ENCODE data around the gene GFY.

Gene GFY

GRCh38 chr19:49425178-49425577 is at the start of gene GFY:
GFY (plus strand) TSS chr19:49425388; CDS start chr19:49426431, 1,043 bp downstream.
- DNase-seq (ENCODE audit: low spot score) = no peak

- no peak for DNase-seq (ENCODE audit: low spot score)
These were observed 46.7 kb upstream of the GFY start for GRCh38 chr19:49378512-49378911.

GRCh38 chr19:49380391-49380790 is 44.8 kb upstream of the GFY start:
- no peak for DNase-seq (ENCODE audit: low spot score)

- DNase-seq (ENCODE audit: low spot score) = no peak
These were observed 42.5 kb upstream of the GFY start for GRCh38 chr19:49382639-49383038.

GRCh38 chr19:49383599-49383998 is 41.6 kb upstream of the GFY start:
- DNase-seq (ENCODE audit: low spot score) = no peak

- DNase-seq (ENCODE audit: low spot score) = no peak
These were observed 37.2 kb upstream of the GFY start, which contains the start of gene KASH5 for GRCh38 chr19:49387936-49388372. KASH5 (plus strand) TSS chr19:49388249; CDS start chr19:49390884, 2,635 bp downstream.

- no peak for DNase-seq (ENCODE audit: low spot score)
These were observed 35.8 kb upstream of the GFY start for GRCh38 chr19:49389406-49389805.

- DNase-seq (ENCODE audit: low spot score) = no peak
These were observed 34.9 kb upstream of the GFY start for GRCh38 chr19:49390131-49390928.

GRCh38 chr19:49390929-49391359 is 34.2 kb upstream of the GFY start:
- DNase-seq (ENCODE audit: low spot score) = no peak

- peak; percentile 81 for DNase-seq (ENCODE audit: low spot score)
These were observed 33.4 kb upstream of the GFY start for GRCh38 chr19:49391581-49392399.

GRCh38 chr19:49393881-49394280 is 31.3 kb upstream of the GFY start:
- DNase-seq (ENCODE audit: low spot score) = no peak

- no peak for DNase-seq (ENCODE audit: low spot score)
These were observed 29.4 kb upstream of the GFY start for GRCh38 chr19:49395581-49396407.

- DNase-seq (ENCODE audit: low spot score) = no peak
These were observed 28.3 kb upstream of the GFY start for GRCh38 chr19:49396738-49397505.

GRCh38 chr19:49398001-49398615 is 27.1 kb upstream of the GFY start:
- DNase-seq (ENCODE audit: low spot score) = no peak

GRCh38 chr19:49398931-49399330 is 26.3 kb upstream of the GFY start:
- no peak for DNase-seq (ENCODE audit: low spot score)

- DNase-seq (ENCODE audit: low spot score) = no peak
These were observed 25.2 kb upstream of the GFY start for GRCh38 chr19:49400029-49400428.

GRCh38 chr19:49403404-49404187 is 21.6 kb upstream of the GFY start:
- no peak for DNase-seq (ENCODE audit: low spot score)

GRCh38 chr19:49407079-49407478 is 18.1 kb upstream of the GFY start:
- DNase-seq (ENCODE audit: low spot score) = no peak

- DNase-seq (ENCODE audit: low spot score) = no peak
These were observed 17.6 kb upstream of the GFY start for GRCh38 chr19:49407482-49408015.
